GM23338 (cell line): ENCODE results near the gene PGBD5. TPM values are rescaled to one million over a fixed set of nuclear protein-coding genes. Genes with fewer than 3 reads are reported as not detected.

ENCODE experiments used
- ATAC-seq: fragments of 200-7000 bp; cut with Tn5 transposase; 3 replicates; pipeline ENCODE4 v1.9.1; 2020
- DNase-seq: peaks from one replicate; pipeline ENCODE4 v3.0.0-alpha.2; 2015; ENCODE audit warnings: low spot score
- H2AFZ ChIP-seq: fragments of 200-600 bp; sonication (generic); 2 replicates; pipeline ENCODE4 v1.8.0; 2016; ENCODE audit warnings: antibody characterized with exemption, mild to moderate bottlenecking, moderate library complexity
- H3F3A ChIP-seq: fragments of 200-600 bp; sonication (generic); replicated peaks from 2 replicates; pipeline ENCODE4 v1.8.0; 2017; ENCODE audit warnings: antibody characterized with exemption, mixed run types, low read depth
- H3K27ac ChIP-seq: fragments of 200-600 bp; sonication (generic); 2 replicates; pipeline ENCODE4 v1.6.1; 2016; ENCODE audit warnings: low read depth
- H3K27me3 ChIP-seq: fragments of 200-600 bp; sonication (generic); 2 replicates; pipeline ENCODE4 v1.8.0; 2016; ENCODE audit warnings: mild to moderate bottlenecking, mixed run types, moderate library complexity; ENCODE audit not compliant: insufficient read depth
- H3K36me3 ChIP-seq: fragments of 200-600 bp; sonication (generic); 2 replicates; pipeline ENCODE4 v1.8.0; 2016; ENCODE audit warnings: mild to moderate bottlenecking; ENCODE audit not compliant: insufficient read depth
- H3K4me1 ChIP-seq: fragments of 200-600 bp; sonication (generic); 2 replicates; pipeline ENCODE4 v1.8.0; 2016; ENCODE audit warnings: mild to moderate bottlenecking, moderate library complexity; ENCODE audit not compliant: insufficient read depth
- H3K4me2 ChIP-seq: fragments of 200-600 bp; sonication (generic); 2 replicates; pipeline ENCODE4 v1.7.1; 2017; ENCODE audit warnings: mixed run types
- H3K4me3 ChIP-seq: fragments of 200-600 bp; sonication (generic); 2 replicates; pipeline ENCODE4 v1.6.1; 2016; ENCODE audit warnings: mixed run types
- H3K79me2 ChIP-seq: fragments of 200-600 bp; sonication (generic); replicated peaks from 2 replicates; pipeline ENCODE4 v1.8.0; 2017; ENCODE audit warnings: mild to moderate bottlenecking; ENCODE audit not compliant: insufficient read depth
- H3K9me2 ChIP-seq: fragments of 200-600 bp; sonication (generic); 2 replicates; pipeline ENCODE4 v1.8.0; 2017; ENCODE audit not compliant: insufficient read depth
- H4K20me1 ChIP-seq: fragments of 200-600 bp; sonication (generic); replicated peaks from 2 replicates; pipeline ENCODE4 v1.8.0; 2017; ENCODE audit warnings: mild to moderate bottlenecking; ENCODE audit not compliant: insufficient read depth
- H3K27ac Mint-ChIP-seq: 2 replicates; pipeline ENCODE4 v1.8.0; 2020; ENCODE audit warnings: inconsistent platforms, mild to moderate bottlenecking, moderate library complexity, mixed read lengths
- H3K27me3 Mint-ChIP-seq: 3 replicates; pipeline ENCODE4 v1.8.0; 2022; ENCODE audit warnings: low read depth, mild to moderate bottlenecking, moderate library complexity, mixed read lengths, inconsistent platforms; ENCODE audit not compliant: insufficient read depth, poor library complexity
- H3K36me3 Mint-ChIP-seq: 3 replicates; pipeline ENCODE4 v1.8.0; 2021; ENCODE audit warnings: low read depth, mild to moderate bottlenecking, inconsistent platforms, moderate library complexity, mixed read lengths
- H3K4me1 Mint-ChIP-seq: 3 replicates; pipeline ENCODE4 v1.8.0; 2020; ENCODE audit warnings: mild to moderate bottlenecking, inconsistent platforms, mixed read lengths
- H3K4me3 Mint-ChIP-seq: 3 replicates; pipeline ENCODE4 v1.8.0; 2021; ENCODE audit warnings: moderate library complexity, mild to moderate bottlenecking, inconsistent platforms, mixed read lengths
- H3K9me3 Mint-ChIP-seq: 3 replicates; pipeline ENCODE4 v1.8.0; 2020; ENCODE audit warnings: moderate library complexity, mild to moderate bottlenecking, inconsistent platforms, mixed read lengths
- CTCF ChIP-seq, 2 experiments: fragments of 200-600 bp in 1 of 2; sonication (generic) in 1 of 2; conservative IDR thresholded peaks; 2 replicates each; pipeline versions ENCODE4 v1.5.1 to v1.6.1; 2016 to 2017; ENCODE audit warnings: antibody characterized with exemption in 2 of 2, low read depth in 2 of 2, mild to moderate bottlenecking in 2 of 2, moderate library complexity in 1 of 2
- EZH2 ChIP-seq: fragments of 200-600 bp; sonication (generic); IDR thresholded peaks from one replicate; pipeline ENCODE4 v1.8.0; 2017; ENCODE audit warnings: antibody characterized with exemption, mild to moderate bottlenecking, low read depth; ENCODE audit not compliant: unreplicated experiment
- JUNB ChIP-seq: IDR thresholded peaks from one replicate; pipeline ENCODE4 v1.6.1; 2016; ENCODE audit warnings: antibody characterized with exemption; ENCODE audit not compliant: unreplicated experiment
- polyA plus RNA-seq: library from polyadenylated mRNA; unstranded; fragments of >200 nt; fragmentation: Nextera tagmentation; extraction: Ambion mirVana; gene quantifications from 2 replicates; pipeline ENCODE4 v1.2.1, GENCODE V29; 2016
- total RNA-seq: library from RNA; depleted of rRNA; stranded (reverse); fragments of >200 nt; shearing (Covaris generic); gene quantifications from 2 replicates; pipeline ENCODE4 v1.2.3, GENCODE V29; 2014

Gene PGBD5
- total and polyA plus RNA-seq, 2 experiments from 2014 or later = 3.4 to 16.6 TPM

- no peaks in the 10 kb centered on the region for H3K27me3 ChIP-seq
- H3K4me2 ChIP-seq = no peak overlapping the region
- Mint-ChIP-seq H3K4me3 (no peak overlapping the region), H3K27ac (no peak overlapping the region; the same call in 1 of the 2 replicates), H3K36me3 (peaks cover 21% of the 10 kb centered on the region), H3K9me3 (no peaks in the 10 kb centered on the region; the same call in 2 of the 3 replicates), H3K4me1 (peaks cover 10% of the 10 kb centered on the region; the same call in 2 of the 3 replicates), H3K27me3 (peaks cover 6% of the 10 kb centered on the region)
- no peak overlapping the region for H2AFZ ChIP-seq
- H3F3A ChIP-seq = no peaks in the 10 kb centered on the region
- DNase-seq (no peak), ATAC-seq (no peak)
- H3K79me2 ChIP-seq = peaks cover 14% of the 10 kb centered on the region; the same call in 1 of the 2 replicates
- TF ChIP-seq JUNB = no peak
- H4K20me1 ChIP-seq = peaks cover 5% of the 10 kb centered on the region
- H3K4me3 ChIP-seq = no peak overlapping the region
- no peak overlapping the region for H3K27ac ChIP-seq
- H3K9me2 ChIP-seq = no peaks in the 10 kb centered on the region; the same call in 1 of the 2 replicates
- no peaks in the 10 kb centered on the region for H3K36me3 ChIP-seq
- H3K4me1 ChIP-seq = no peaks in the 10 kb centered on the region
Observed at GRCh38 chr1:230359992-230360668, 66.0 kb downstream of the PGBD5 start.

GRCh38 chr1:230356869-230357794 is 69.0 kb downstream of the PGBD5 start:
- no peaks in the 10 kb centered on the region for H3K4me1 Mint-ChIP-seq

More at GRCh38 chr1:230356869-230357794, 69.0 kb downstream of the PGBD5 start:
- Mint-ChIP-seq H3K36me3 (peaks cover 25% of the 10 kb centered on the region), H3K9me3 (no peaks in the 10 kb centered on the region; the same call in 2 of the 3 replicates), H3K27ac (no peak overlapping the region), H3K27me3 (peaks cover 4% of the 10 kb centered on the region), H3K4me3 (no peak overlapping the region)
- TF ChIP-seq CTCF (conservative IDR thresholded peaks at IDR 0.05; ENCODE audit: low read depth in 2 of 2) (0 out of 4 replicates have a peak, but pooled peaks of 1 of the 2 experiments have one; percentile 8), EZH2 (no peak)
- ATAC-seq (no peak), DNase-seq (no peak)
- Histone ChIP-seq H3K36me3 (no peaks in the 10 kb centered on the region), H3K4me2 (no peak overlapping the region), H3K4me3 (no peak overlapping the region), H4K20me1 (peaks cover 5% of the 10 kb centered on the region), H3K27ac (no peak overlapping the region), H3K27me3 (no peaks in the 10 kb centered on the region), H3K4me1 (no peaks in the 10 kb centered on the region), H3F3A (no peaks in the 10 kb centered on the region), H2AFZ (no peak overlapping the region), H3K79me2 (peaks cover 11% of the 10 kb centered on the region; the same call in 1 of the 2 replicates), H3K9me2 (no peaks in the 10 kb centered on the region; the same call in 1 of the 2 replicates)
